Astrocyte (in vitro differentiated cells and primary cell): Measurements from ENCODE around the gene UBE4B. TPM values are rescaled to one million over a fixed set of nuclear protein-coding genes. Genes with fewer than 3 reads are reported as not detected.

Source experiments
- DNase-seq: peaks from one replicate; pipeline ENCODE4 v3.0.0-alpha.2; 2010; ENCODE audit warnings: low read depth
- FAIRE-seq: peaks from 2 replicates; lab custom pipeline; 2011; peaks lifted over from hg19 to GRCh38; lab: Jason Lieb, UNC
- H2AFZ ChIP-seq: 2 replicates; pipeline ENCODE4 v1.6.0; 2012; ENCODE audit warnings: low read depth, low read length, inconsistent platforms
- H3K27ac ChIP-seq: 2 replicates; pipeline ENCODE4 v1.5.1; 2011; ENCODE audit warnings: low read depth, low read length, inconsistent platforms
- H3K27me3 ChIP-seq: 2 replicates; pipeline ENCODE4 v1.6.0; 2011; ENCODE audit warnings: low read length, inconsistent platforms; ENCODE audit not compliant: insufficient read depth
- H3K36me3 ChIP-seq: 2 replicates; pipeline ENCODE4 v1.5.1; 2011; ENCODE audit warnings: low read length, inconsistent platforms; ENCODE audit not compliant: insufficient read depth
- H3K4me1 ChIP-seq: 2 replicates; pipeline ENCODE4 v1.5.1; 2011; ENCODE audit warnings: low read length, inconsistent platforms; ENCODE audit not compliant: insufficient read depth
- H3K4me2 ChIP-seq: 2 replicates; pipeline ENCODE4 v1.6.0; 2012; ENCODE audit warnings: low read length, inconsistent platforms
- H3K4me3 ChIP-seq: 2 replicates; pipeline ENCODE4 v1.5.1; 2011; ENCODE audit warnings: low read depth, mild to moderate bottlenecking, low read length, inconsistent platforms; ENCODE audit not compliant: insufficient read depth
- H3K79me2 ChIP-seq: 2 replicates; pipeline ENCODE4 v1.6.0; 2012; ENCODE audit warnings: mild to moderate bottlenecking, low read length, inconsistent platforms; ENCODE audit not compliant: insufficient read depth
- H3K9ac ChIP-seq: 2 replicates; pipeline ENCODE4 v1.6.0; 2012; ENCODE audit warnings: mild to moderate bottlenecking, low read length, inconsistent platforms
- H3K9me3 ChIP-seq: 2 replicates; pipeline ENCODE4 v1.5.1; 2012; ENCODE audit warnings: low read depth, mild to moderate bottlenecking, low read length, inconsistent platforms; ENCODE audit not compliant: insufficient read depth
- H4K20me1 ChIP-seq: 2 replicates; pipeline ENCODE4 v1.6.0; 2012; ENCODE audit warnings: low read length, inconsistent platforms; ENCODE audit not compliant: insufficient read depth
- H3K27ac Mint-ChIP-seq: one replicate; pipeline ENCODE4 v1.8.0; 2021; ENCODE audit warnings: mild to moderate bottlenecking, mixed read lengths; ENCODE audit not compliant: unreplicated experiment
- H3K27me3 Mint-ChIP-seq: one replicate; pipeline ENCODE4 v1.8.0; 2021; ENCODE audit warnings: low read depth, mixed read lengths; ENCODE audit not compliant: unreplicated experiment
- H3K36me3 Mint-ChIP-seq: one replicate; pipeline ENCODE4 v1.8.0; 2021; ENCODE audit warnings: low read depth, mixed read lengths; ENCODE audit not compliant: unreplicated experiment
- H3K4me1 Mint-ChIP-seq: one replicate; pipeline ENCODE4 v1.8.0; 2021; ENCODE audit warnings: low read depth, mixed read lengths; ENCODE audit not compliant: unreplicated experiment
- H3K4me3 Mint-ChIP-seq: one replicate; pipeline ENCODE4 v1.8.0; 2021; ENCODE audit warnings: mild to moderate bottlenecking, moderate library complexity, mixed read lengths; ENCODE audit not compliant: unreplicated experiment
- H3K9me3 Mint-ChIP-seq: one replicate; pipeline ENCODE4 v1.8.0; 2021; ENCODE audit warnings: mild to moderate bottlenecking, mixed read lengths; ENCODE audit not compliant: unreplicated experiment
- CTCF ChIP-seq: IDR thresholded peaks from 2 replicates; pipeline ENCODE4 v1.5.1; 2011; ENCODE audit warnings: low read depth, mild to moderate bottlenecking, inconsistent platforms, low read length, moderate library complexity; ENCODE audit not compliant: insufficient read depth
- EZH2 ChIP-seq: IDR thresholded peaks from 2 replicates; pipeline ENCODE4 v1.6.1; 2012; ENCODE audit warnings: mild to moderate bottlenecking, low read length, inconsistent platforms; ENCODE audit not compliant: insufficient read depth
- total RNA-seq: library from RNA; stranded (reverse); gene quantifications from 2 replicates; pipeline ENCODE4 v1.2.1, GENCODE V29; 2021

The UBE4B gene
- total RNA-seq, 1 donor from 2014 or later: 41.5 TPM

- no peak overlapping the region for H2AFZ ChIP-seq
- peaks cover 4% of the 10 kb centered on the region for H3K36me3 ChIP-seq
- no peaks in the 10 kb centered on the region for H3K27me3 ChIP-seq
- FAIRE-seq (no peak), DNase-seq (no peak)
- H3K79me2 ChIP-seq: peaks cover 3% of the 10 kb centered on the region
- no peak overlapping the region for H3K9ac ChIP-seq
- no peaks in the 10 kb centered on the region for H3K27me3 Mint-ChIP-seq
- no peaks in the 10 kb centered on the region for H3K4me1 Mint-ChIP-seq
- H3K4me2 ChIP-seq: no peak overlapping the region
- no peaks in the 10 kb centered on the region for H3K9me3 ChIP-seq
- peaks cover 16% of the 10 kb centered on the region for H3K36me3 Mint-ChIP-seq
- H4K20me1 ChIP-seq: no peaks in the 10 kb centered on the region
- no peak overlapping the region for H3K27ac ChIP-seq
- TF ChIP-seq EZH2 (no peak), CTCF (no peak)
- peaks cover 6% of the 10 kb centered on the region for H3K4me1 ChIP-seq
- H3K4me3 ChIP-seq: no peak overlapping the region
- no peak overlapping the region for H3K27ac Mint-ChIP-seq
- H3K4me3 Mint-ChIP-seq: no peak overlapping the region
- no peaks in the 10 kb centered on the region for H3K9me3 Mint-ChIP-seq
Observed at GRCh38 chr1:10114746-10115145, 82.0 kb downstream of the UBE4B start.

GRCh38 chr1:10117132-10117531 lies 84.4 kb downstream of the UBE4B start:
- Mint-ChIP-seq H3K27me3 (no peaks in the 10 kb centered on the region), H3K36me3 (peaks cover 10% of the 10 kb centered on the region), H3K4me1 (no peaks in the 10 kb centered on the region), H3K9me3 (no peaks in the 10 kb centered on the region), H3K27ac (no peak overlapping the region), H3K4me3 (no peak overlapping the region)
- no peak overlapping the region for H2AFZ ChIP-seq
- H3K9ac ChIP-seq: no peak overlapping the region
- peaks cover 8% of the 10 kb centered on the region for H3K4me1 ChIP-seq
- peaks cover 8% of the 10 kb centered on the region for H3K36me3 ChIP-seq
- H3K4me2 ChIP-seq: no peak overlapping the region
- no peaks in the 10 kb centered on the region for H4K20me1 ChIP-seq
- no peak for DNase-seq
- no peak for TF ChIP-seq CTCF
- TF ChIP-seq EZH2: no peak
- H3K9me3 ChIP-seq: no peaks in the 10 kb centered on the region
- no peaks in the 10 kb centered on the region for H3K79me2 ChIP-seq
- no peak overlapping the region for H3K27ac ChIP-seq
- H3K4me3 ChIP-seq: no peak overlapping the region
- H3K27me3 ChIP-seq: no peaks in the 10 kb centered on the region
- no peak for FAIRE-seq

GRCh38 chr1:10117865-10118264 lies 85.1 kb downstream of the UBE4B start:
- no peak overlapping the region for H3K9ac ChIP-seq
- DNase-seq (peak; percentile 77), FAIRE-seq (no peak)
- peaks cover 13% of the 10 kb centered on the region for H3K4me1 ChIP-seq
- H3K4me1 Mint-ChIP-seq: peaks cover under 1% of the 10 kb centered on the region
- TF ChIP-seq EZH2: no peak
- no peak for TF ChIP-seq CTCF
- H3K27me3 Mint-ChIP-seq: no peaks in the 10 kb centered on the region
- no peaks in the 10 kb centered on the region for H4K20me1 ChIP-seq
- peaks cover 12% of the 10 kb centered on the region for H3K36me3 Mint-ChIP-seq
- no peaks in the 10 kb centered on the region for H3K9me3 Mint-ChIP-seq
- H3K4me3 Mint-ChIP-seq: no peak overlapping the region
- H3K4me3 ChIP-seq: no peak overlapping the region
- H3K9me3 ChIP-seq: no peaks in the 10 kb centered on the region
- H3K27ac Mint-ChIP-seq: no peak overlapping the region
- no peak overlapping the region for H3K4me2 ChIP-seq
- H3K36me3 ChIP-seq: peaks cover 8% of the 10 kb centered on the region
- no peak overlapping the region for H3K27ac ChIP-seq
- no peaks in the 10 kb centered on the region for H3K79me2 ChIP-seq
- no peaks in the 10 kb centered on the region for H3K27me3 ChIP-seq
- H2AFZ ChIP-seq: no peak overlapping the region
